H9 (cell line): ENCODE data around the gene DGKD. TPM values are rescaled to one million over a fixed set of nuclear protein-coding genes. Genes with fewer than 3 reads are reported as not detected.

ENCODE experiments used
- DNase-seq: peaks from one replicate; pipeline ENCODE4 v3.0.0-alpha.2; 2017
- H2AFZ ChIP-seq: one replicate; pipeline ENCODE4 v1.6.1; 2013; ENCODE audit warnings: mild to moderate bottlenecking, low read length, control low read depth, moderate library complexity
- H2AK5ac ChIP-seq: 2 replicates; pipeline ENCODE4 v1.6.1; 2013; ENCODE audit warnings: low read length, control low read depth, mixed read lengths; ENCODE audit not compliant: insufficient read length
- H2BK120ac ChIP-seq: one replicate; pipeline ENCODE4 v1.6.1; 2013; ENCODE audit warnings: low read depth, mild to moderate bottlenecking, low read length, control low read depth, inconsistent platforms; ENCODE audit not compliant: poor library complexity, severe bottlenecking
- H2BK12ac ChIP-seq: 2 replicates; pipeline ENCODE4 v1.6.1; 2013; ENCODE audit warnings: low read length, control low read depth, mixed read lengths, low read depth; ENCODE audit not compliant: insufficient read length
- H2BK15ac ChIP-seq: 2 replicates; pipeline ENCODE4 v1.6.1; 2013; ENCODE audit warnings: low read depth, low read length, control low read depth
- H2BK20ac ChIP-seq: one replicate; pipeline ENCODE4 v1.6.1; 2013; ENCODE audit warnings: low read depth, mild to moderate bottlenecking, low read length, control low read depth, inconsistent platforms; ENCODE audit not compliant: poor library complexity, severe bottlenecking
- H2BK5ac ChIP-seq: 2 replicates; pipeline ENCODE4 v1.6.1; 2013; ENCODE audit warnings: low read length, control low read depth, mixed read lengths; ENCODE audit not compliant: insufficient read length
- H3K14ac ChIP-seq: 2 replicates; pipeline ENCODE4 v1.6.1; 2013; ENCODE audit warnings: low read length, control low read depth; ENCODE audit not compliant: insufficient read depth
- H3K18ac ChIP-seq: 2 replicates; pipeline ENCODE4 v1.6.1; 2013; ENCODE audit warnings: low read depth, mild to moderate bottlenecking, mixed read lengths, low read length, control low read depth; ENCODE audit not compliant: insufficient read length
- H3K23ac ChIP-seq: 2 replicates; pipeline ENCODE4 v1.6.1; 2013; ENCODE audit warnings: low read length, control low read depth, mixed read lengths, low read depth; ENCODE audit not compliant: insufficient read length
- H3K23me2 ChIP-seq: 2 replicates; pipeline ENCODE4 v1.6.1; 2013; ENCODE audit warnings: low read depth, mild to moderate bottlenecking, mixed read lengths, low read length, control low read depth; ENCODE audit not compliant: insufficient read length, poor library complexity, severe bottlenecking
- H3K27ac ChIP-seq: 2 replicates; pipeline ENCODE4 v1.5.1; 2013; ENCODE audit warnings: low read length, control low read depth, mixed read lengths, low read depth; ENCODE audit not compliant: insufficient read length
- H3K27me3 ChIP-seq: 2 replicates; pipeline ENCODE4 v1.6.1; 2013; ENCODE audit warnings: low read length, control low read depth, inconsistent platforms; ENCODE audit not compliant: insufficient read depth
- H3K4ac ChIP-seq: 2 replicates; pipeline ENCODE4 v1.6.1; 2013; ENCODE audit warnings: low read depth, mild to moderate bottlenecking, control low read depth, inconsistent platforms, low read length, moderate library complexity
- H3K4me1 ChIP-seq: 2 replicates; pipeline ENCODE4 v1.6.1; 2013; ENCODE audit warnings: low read length, control low read depth, inconsistent platforms; ENCODE audit not compliant: insufficient read depth
- H3K4me2 ChIP-seq: 2 replicates; pipeline ENCODE4 v1.6.1; 2013; ENCODE audit warnings: low read length, control low read depth, mixed read lengths; ENCODE audit not compliant: insufficient read length, insufficient read depth
- H3K56ac ChIP-seq: 2 replicates; pipeline ENCODE4 v1.6.1; 2013; ENCODE audit warnings: low read depth, mild to moderate bottlenecking, mixed read lengths, low read length, control low read depth; ENCODE audit not compliant: insufficient read length
- H3K79me1 ChIP-seq: 2 replicates; pipeline ENCODE4 v1.6.1; 2013; ENCODE audit warnings: low read depth, mild to moderate bottlenecking, moderate library complexity, low read length, control low read depth, inconsistent platforms; ENCODE audit not compliant: insufficient read depth, poor library complexity, severe bottlenecking
- H3K79me2 ChIP-seq: 2 replicates; pipeline ENCODE4 v1.6.1; 2013; ENCODE audit warnings: low read length, control low read depth, inconsistent platforms; ENCODE audit not compliant: insufficient read depth
- H3K9ac ChIP-seq: 2 replicates; pipeline ENCODE4 v1.6.1; 2013; ENCODE audit warnings: low read length, control low read depth, mixed read lengths; ENCODE audit not compliant: insufficient read length; ENCODE audit errors: extremely low read depth
- H3K9me3 ChIP-seq: one replicate; pipeline ENCODE4 v1.6.1; 2013; ENCODE audit warnings: low read depth, low read length, inconsistent platforms; ENCODE audit not compliant: control insufficient read depth
- H3T11ph ChIP-seq: one replicate; pipeline ENCODE4 v1.6.1; 2013; ENCODE audit warnings: mild to moderate bottlenecking, low read length, control low read depth, inconsistent platforms
- H4K20me1 ChIP-seq: one replicate; pipeline ENCODE4 v1.6.1; 2013; ENCODE audit not compliant: control insufficient read depth, insufficient read length, insufficient read depth
- H4K5ac ChIP-seq: 2 replicates; pipeline ENCODE4 v1.6.1; 2013; ENCODE audit warnings: low read depth, mild to moderate bottlenecking, mixed read lengths, low read length, control low read depth; ENCODE audit not compliant: insufficient read length
- H4K8ac ChIP-seq: replicated peaks from 2 replicates; pipeline ENCODE4 v1.6.1; 2013; ENCODE audit warnings: low read length, control low read depth, mixed read lengths, low read depth; ENCODE audit not compliant: insufficient read length
- H4K91ac ChIP-seq: 2 replicates; pipeline ENCODE4 v1.6.1; 2013; ENCODE audit warnings: low read depth, mild to moderate bottlenecking, moderate library complexity, mixed read lengths, low read length, control low read depth; ENCODE audit not compliant: insufficient read length
- H3K27ac Mint-ChIP-seq, 3 experiments: 2 replicates in 2 of 3; 3 replicates in 1 of 3; pipeline ENCODE4 v1.8.0; 2020 to 2021; ENCODE audit warnings: mixed read lengths in 3 of 3, mild to moderate bottlenecking in 1 of 3, moderate library complexity in 1 of 3
- H3K27me3 Mint-ChIP-seq: 2 replicates; pipeline ENCODE4 v1.8.0; 2021; ENCODE audit warnings: low read depth, mild to moderate bottlenecking, moderate library complexity, mixed read lengths
- H3K36me3 Mint-ChIP-seq, 3 experiments: 2 replicates in 2 of 3; 3 replicates in 1 of 3; pipeline ENCODE4 v1.8.0; 2020 to 2021; ENCODE audit warnings: low read depth in 3 of 3, mixed read lengths in 3 of 3; ENCODE audit not compliant: insufficient read depth in 1 of 3
- H3K4me1 Mint-ChIP-seq, 2 experiments: 2 replicates each; pipeline ENCODE4 v1.8.0; 2020; ENCODE audit warnings: mixed read lengths in 2 of 2
- H3K4me3 Mint-ChIP-seq, 2 experiments: 2 replicates in 1 of 2; 3 replicates in 1 of 2; pipeline ENCODE4 v1.8.0; 2020 to 2021; ENCODE audit warnings: mild to moderate bottlenecking in 2 of 2, mixed read lengths in 2 of 2, moderate library complexity in 1 of 2
- H3K9me3 Mint-ChIP-seq, 2 experiments: 2 replicates in 1 of 2; 3 replicates in 1 of 2; pipeline ENCODE4 v1.8.0; 2020; ENCODE audit warnings: mild to moderate bottlenecking in 2 of 2, mixed read lengths in 2 of 2, moderate library complexity in 1 of 2
- CTCF ChIP-seq: fragments of 200-600 bp; sonication (generic); conservative IDR thresholded peaks from 3 replicates; pipeline ENCODE4 v1.8.0; 2021; ENCODE audit warnings: antibody characterized with exemption, mild to moderate bottlenecking
- WGBS: extraction: QIAGEN DNeasy Blood & Tissue Kit; methylation state at CpG from one replicate; pipeline ENCODE4 v1.1.7; 2013; ENCODE audit warnings: missing lambda C conversion rate, low lambda C conversion rate, mixed read lengths; ENCODE audit not compliant: insufficient read length; ENCODE audit errors: extremely low coverage; 5-methylcytosine and 5-hydroxymethylcytosine counted together
- total RNA-seq: library from RNA; stranded (reverse); gene quantifications from 2 replicates; pipeline ENCODE4 v1.2.1, GENCODE V29; 2021

Gene DGKD
- total RNA-seq, 1 experiment from 2014 or later, result 20.7 TPM

GRCh38 chr2:233453111-233453915 is 99.0 kb downstream of the DGKD start:
- WGBS, result no CpG with 5 or more reads among the region's 10 CpGs
- H3K27ac Mint-ChIP-seq, result peak overlapping the region in 2 of 3 experiments; percentile 55 to 64; a peak in 4 of 7 replicates

More at GRCh38 chr2:233453111-233453915, 99.0 kb downstream of the DGKD start:
- no peak overlapping the region for H2AFZ ChIP-seq
- no peak overlapping the region for H4K5ac ChIP-seq
- no peak overlapping the region for H2BK20ac ChIP-seq
- no peak overlapping the region for H3K4ac ChIP-seq
- H2BK120ac ChIP-seq, result no peak overlapping the region
- no peak overlapping the region for H4K91ac ChIP-seq
- Mint-ChIP-seq H3K4me1 (peaks cover 5 to 12% of the 10 kb centered on the region in 2 experiments), H3K4me3 (no peak overlapping the region), H3K9me3 (no peaks in the 10 kb centered on the region), H3K36me3 (peaks cover 16 to 51% (median 44%) of the 10 kb centered on the region in 3 experiments; a peak in 6 of 7 replicates), H3K27me3 (no peaks in the 10 kb centered on the region)
- no peaks in the 10 kb centered on the region for H4K20me1 ChIP-seq
- no peaks in the 10 kb centered on the region for H3K79me2 ChIP-seq
- H3K9ac ChIP-seq, result no peak overlapping the region
- no peak for TF ChIP-seq CTCF
- H3K18ac ChIP-seq, result no peak overlapping the region
- H3K23me2 ChIP-seq, result no peaks in the 10 kb centered on the region
- no peak overlapping the region for H3K4me2 ChIP-seq
- no peak overlapping the region for H3T11ph ChIP-seq
- no peaks in the 10 kb centered on the region for H3K27me3 ChIP-seq
- H3K27ac ChIP-seq, result no peak overlapping the region
- no peak overlapping the region for H4K8ac ChIP-seq
- no peaks in the 10 kb centered on the region for H3K79me1 ChIP-seq
- 0 out of 2 replicates have a peak, but pooled peaks cover 2% of the 10 kb centered on the region for H3K4me1 ChIP-seq
- H3K9me3 ChIP-seq, result no peaks in the 10 kb centered on the region
- H2BK5ac ChIP-seq, result no peak overlapping the region
- no peak overlapping the region for H2AK5ac ChIP-seq
- no peak overlapping the region for H2BK12ac ChIP-seq
- no peak overlapping the region for H2BK15ac ChIP-seq
- H3K14ac ChIP-seq, result no peak overlapping the region
- no peak overlapping the region for H3K56ac ChIP-seq
- no peak for DNase-seq
- H3K23ac ChIP-seq, result no peak overlapping the region
